Gastroesophageal sphincter (tissue), 3 donors: ENCODE measurements around the gene WDR70.

ENCODE experiments used
- EP300 ChIP-seq: sonication (generic); formaldehyde crosslinking; IDR thresholded peaks from one replicate; pipeline ENCODE4 v1.6.1; 2017; ENCODE audit warnings: antibody characterized with exemption, mild to moderate bottlenecking
- TF ChIP-seq, protein P1 (sequence below), 4 experiments: fragments of 200-600 bp in 2 of 4; fragments of 450-650 bp in 2 of 4; sonication (generic) in 1 of 4; IDR thresholded peaks; one replicate each; pipeline ENCODE4 v1.5.1; 2017 to 2019; ENCODE audit warnings: antibody characterized with exemption in 4 of 4, mild to moderate bottlenecking in 2 of 4, moderate library complexity in 2 of 4

DNA sequence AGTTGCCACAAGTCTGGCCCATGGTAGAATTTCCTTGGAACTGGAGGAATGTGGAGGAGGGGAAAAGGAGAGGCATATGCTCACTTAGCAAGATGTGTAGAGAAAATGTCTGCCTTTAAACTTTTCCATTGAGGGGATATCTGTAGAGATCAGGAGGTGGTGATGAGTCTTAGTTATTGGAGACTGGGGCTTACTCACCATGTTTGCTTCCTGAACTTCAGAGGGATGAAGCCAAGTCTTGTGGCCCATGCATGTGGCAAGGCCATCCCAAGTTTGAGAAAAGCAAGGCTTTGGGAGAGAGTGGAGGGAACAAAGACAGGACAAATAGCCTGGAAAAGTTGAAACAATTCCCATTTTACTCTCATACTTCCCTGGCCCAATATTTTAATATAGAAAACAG lies 336.2 kb downstream of the WDR70 start:
- TF ChIP-seq, protein P1, sequence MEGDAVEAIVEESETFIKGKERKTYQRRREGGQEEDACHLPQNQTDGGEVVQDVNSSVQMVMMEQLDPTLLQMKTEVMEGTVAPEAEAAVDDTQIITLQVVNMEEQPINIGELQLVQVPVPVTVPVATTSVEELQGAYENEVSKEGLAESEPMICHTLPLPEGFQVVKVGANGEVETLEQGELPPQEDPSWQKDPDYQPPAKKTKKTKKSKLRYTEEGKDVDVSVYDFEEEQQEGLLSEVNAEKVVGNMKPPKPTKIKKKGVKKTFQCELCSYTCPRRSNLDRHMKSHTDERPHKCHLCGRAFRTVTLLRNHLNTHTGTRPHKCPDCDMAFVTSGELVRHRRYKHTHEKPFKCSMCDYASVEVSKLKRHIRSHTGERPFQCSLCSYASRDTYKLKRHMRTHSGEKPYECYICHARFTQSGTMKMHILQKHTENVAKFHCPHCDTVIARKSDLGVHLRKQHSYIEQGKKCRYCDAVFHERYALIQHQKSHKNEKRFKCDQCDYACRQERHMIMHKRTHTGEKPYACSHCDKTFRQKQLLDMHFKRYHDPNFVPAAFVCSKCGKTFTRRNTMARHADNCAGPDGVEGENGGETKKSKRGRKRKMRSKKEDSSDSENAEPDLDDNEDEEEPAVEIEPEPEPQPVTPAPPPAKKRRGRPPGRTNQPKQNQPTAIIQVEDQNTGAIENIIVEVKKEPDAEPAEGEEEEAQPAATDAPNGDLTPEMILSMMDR (IDR thresholded peaks at IDR 0.05) = no peak
- TF ChIP-seq EP300 = no peak
